Measurements from ENCODE around the gene TMEM267.

- TF ChIP-seq, protein P1, sequence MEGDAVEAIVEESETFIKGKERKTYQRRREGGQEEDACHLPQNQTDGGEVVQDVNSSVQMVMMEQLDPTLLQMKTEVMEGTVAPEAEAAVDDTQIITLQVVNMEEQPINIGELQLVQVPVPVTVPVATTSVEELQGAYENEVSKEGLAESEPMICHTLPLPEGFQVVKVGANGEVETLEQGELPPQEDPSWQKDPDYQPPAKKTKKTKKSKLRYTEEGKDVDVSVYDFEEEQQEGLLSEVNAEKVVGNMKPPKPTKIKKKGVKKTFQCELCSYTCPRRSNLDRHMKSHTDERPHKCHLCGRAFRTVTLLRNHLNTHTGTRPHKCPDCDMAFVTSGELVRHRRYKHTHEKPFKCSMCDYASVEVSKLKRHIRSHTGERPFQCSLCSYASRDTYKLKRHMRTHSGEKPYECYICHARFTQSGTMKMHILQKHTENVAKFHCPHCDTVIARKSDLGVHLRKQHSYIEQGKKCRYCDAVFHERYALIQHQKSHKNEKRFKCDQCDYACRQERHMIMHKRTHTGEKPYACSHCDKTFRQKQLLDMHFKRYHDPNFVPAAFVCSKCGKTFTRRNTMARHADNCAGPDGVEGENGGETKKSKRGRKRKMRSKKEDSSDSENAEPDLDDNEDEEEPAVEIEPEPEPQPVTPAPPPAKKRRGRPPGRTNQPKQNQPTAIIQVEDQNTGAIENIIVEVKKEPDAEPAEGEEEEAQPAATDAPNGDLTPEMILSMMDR (IDR thresholded peaks at IDR 0.05), result no peak
- no peak for TF ChIP-seq POLR2A (IDR thresholded peaks at IDR 0.05)
These were observed 86.8 kb downstream of the TMEM267 start for GRCh38 chr5:43396762-43397304.
